ENCODE data around the gene C16orf54. TPM values are rescaled to one million over a fixed set of nuclear protein-coding genes. Genes with fewer than 3 reads are reported as not detected.
"Not testable (repeated sequence)": the region's sequence is repeated elsewhere in the genome, so short reads cannot be mapped to it uniquely, and the experiment has no call there.

The C16orf54 gene
- total and polyA plus RNA-seq, 4 experiments from 2014 or later, result 11.8 to 143 (median 97.9) TPM

GRCh38 chr16:29769507-29769906 is 23.7 kb upstream of the C16orf54 start:
- no peaks in the 10 kb centered on the region for H3K9me3 Mint-ChIP-seq
- Histone ChIP-seq H3K4me3 (ENCODE audit: low read length in 2 of 2) (no peak overlapping the region), H3K9me3 (ENCODE audit: control insufficient read depth in 1 of 2, low read length in 2 of 2) (no peaks in the 10 kb centered on the region), H3K27ac (ENCODE audit: low read depth, low read length) (no peak overlapping the region), H3K27me3 (ENCODE audit: insufficient read depth, low read length) (no peaks in the 10 kb centered on the region), H3K4me1 (ENCODE audit: insufficient read depth, low read length) (no peaks in the 10 kb centered on the region), H3K36me3 (ENCODE audit: insufficient read depth, low read length) (no peaks in the 10 kb centered on the region)
- CTCF ChIA-PET (ENCODE audit: partially characterized antibody), result interaction anchor here (1.2 to 2.1 kb wide), 3 partner anchors 10 to 69 kb away, joined by 5 read pairs; no protein-coding TSS in a partner anchor
- intact Hi-C loops (cut with micrococcal nuclease), result no loop called here
- POLR2A ChIA-PET (ENCODE audit: partially characterized antibody), result interaction anchor here (0.6 to 1.8 kb wide), 4 partner anchors 12 to 31 kb away, joined by 3 to 7 read pairs (median 5); partner anchors contain the start of gene KIF22
- peak overlapping the region in 1 of 7 donors; percentile 29 for H3K27ac Mint-ChIP-seq
- H3K36me3 Mint-ChIP-seq, result no peaks in the 10 kb centered on the region
- H3K27me3 Mint-ChIP-seq, result no peaks in the 10 kb centered on the region
- peaks cover 0 to 10% (median 2%) of the 10 kb centered on the region in 4 donors for H3K4me1 Mint-ChIP-seq
- DNase-seq, result no peak
- H3K4me3 Mint-ChIP-seq, result no peak overlapping the region

GRCh38 chr16:29767062-29767461 is 21.3 kb upstream of the C16orf54 start:
- no peak overlapping the region for H3K27ac ChIP-seq (ENCODE audit: low read depth, low read length)
- POLR2A ChIA-PET (ENCODE audit: partially characterized antibody), result interaction anchor here (0.8 to 1.4 kb wide), 2 partner anchors 13 to 29 kb away, joined by 3 to 4 read pairs; no protein-coding TSS in a partner anchor
- H3K36me3 ChIP-seq (ENCODE audit: insufficient read depth, low read length), result no peaks in the 10 kb centered on the region
- Mint-ChIP-seq H3K4me1 (peaks cover 0 to 13% (median 2%) of the 10 kb centered on the region in 4 donors), H3K36me3 (no peaks in the 10 kb centered on the region), H3K4me3 (no peak overlapping the region), H3K9me3 (no peaks in the 10 kb centered on the region), H3K27me3 (no peaks in the 10 kb centered on the region), H3K27ac (no peak overlapping the region)
- intact Hi-C loops (cut with micrococcal nuclease), result no loop called here
- DNase-seq, result no peak
- CTCF ChIA-PET (ENCODE audit: partially characterized antibody), result interaction anchor here (0.6 to 1.2 kb wide), 2 partner anchors 18 to 50 kb away, joined by 3 to 4 read pairs; no protein-coding TSS in a partner anchor
- H3K9me3 ChIP-seq (ENCODE audit: control insufficient read depth in 1 of 2, low read length in 2 of 2), result no peaks in the 10 kb centered on the region
- H3K4me3 ChIP-seq (ENCODE audit: low read length in 2 of 2), result no peak overlapping the region
- no peaks in the 10 kb centered on the region for H3K4me1 ChIP-seq (ENCODE audit: insufficient read depth, low read length)
- no peaks in the 10 kb centered on the region for H3K27me3 ChIP-seq (ENCODE audit: insufficient read depth, low read length)

GRCh38 chr16:29766571-29766970 is 20.8 kb upstream of the C16orf54 start:
- H3K36me3 Mint-ChIP-seq, result no peaks in the 10 kb centered on the region
- H3K27me3 ChIP-seq (ENCODE audit: insufficient read depth, low read length), result no peaks in the 10 kb centered on the region
- CTCF ChIA-PET (ENCODE audit: partially characterized antibody), result interaction anchor here (0.6 to 1.2 kb wide), 2 partner anchors 18 to 50 kb away, joined by 3 to 4 read pairs; no protein-coding TSS in a partner anchor
- H3K9me3 ChIP-seq (ENCODE audit: control insufficient read depth in 1 of 2, low read length in 2 of 2), result no peaks in the 10 kb centered on the region
- POLR2A ChIA-PET (ENCODE audit: partially characterized antibody), result no interaction called here
- intact Hi-C loops (cut with micrococcal nuclease), result no loop called here
- H3K4me3 Mint-ChIP-seq, result no peak overlapping the region
- no peaks in the 10 kb centered on the region for H3K4me1 ChIP-seq (ENCODE audit: insufficient read depth, low read length)
- no peak overlapping the region for H3K4me3 ChIP-seq (ENCODE audit: low read length in 2 of 2)
- DNase-seq, result no peak
- peaks cover 0 to 13% (median 2%) of the 10 kb centered on the region in 4 donors for H3K4me1 Mint-ChIP-seq
- H3K9me3 Mint-ChIP-seq, result no peaks in the 10 kb centered on the region
- H3K27me3 Mint-ChIP-seq, result no peaks in the 10 kb centered on the region
- H3K27ac ChIP-seq (ENCODE audit: low read depth, low read length), result no peak overlapping the region
- no peak overlapping the region for H3K27ac Mint-ChIP-seq
- no peaks in the 10 kb centered on the region for H3K36me3 ChIP-seq (ENCODE audit: insufficient read depth, low read length)

GRCh38 chr16:29765167-29766032 is 19.6 kb upstream of the C16orf54 start:
- Histone ChIP-seq H3K27me3 (ENCODE audit: insufficient read depth, low read length) (no peaks in the 10 kb centered on the region), H3K9me3 (ENCODE audit: control insufficient read depth in 1 of 2, low read length in 2 of 2) (no peaks in the 10 kb centered on the region), H3K36me3 (ENCODE audit: insufficient read depth, low read length) (no peaks in the 10 kb centered on the region), H3K27ac (ENCODE audit: low read depth, low read length) (no peak overlapping the region), H3K4me1 (ENCODE audit: insufficient read depth, low read length) (no peaks in the 10 kb centered on the region), H3K4me3 (ENCODE audit: low read length in 2 of 2) (no peak overlapping the region)
- ChIA-PET CTCF (ENCODE audit: partially characterized antibody) (interaction anchor here (1.0 to 1.2 kb wide), 3 partner anchors 20 to 66 kb away, joined by 3 to 4 read pairs (median 3); no protein-coding TSS in a partner anchor), POLR2A (ENCODE audit: partially characterized antibody) (no interaction called here)
- Mint-ChIP-seq H3K36me3 (no peaks in the 10 kb centered on the region), H3K9me3 (no peaks in the 10 kb centered on the region), H3K27ac (no peak overlapping the region), H3K4me3 (no peak overlapping the region), H3K27me3 (no peaks in the 10 kb centered on the region), H3K4me1 (peaks cover 0 to 13% (median 4%) of the 10 kb centered on the region in 4 donors)
- intact Hi-C loops (cut with micrococcal nuclease), result no loop called here
- DNase-seq, result no peak

- Histone ChIP-seq H3K4me1 (ENCODE audit: insufficient read depth, low read length) (no peaks in the 10 kb centered on the region), H3K27me3 (ENCODE audit: insufficient read depth, low read length) (no peaks in the 10 kb centered on the region), H3K36me3 (ENCODE audit: insufficient read depth, low read length) (no peaks in the 10 kb centered on the region), H3K9me3 (ENCODE audit: control insufficient read depth in 1 of 2, low read length in 2 of 2) (no peaks in the 10 kb centered on the region), H3K4me3 (ENCODE audit: low read length in 2 of 2) (no peak overlapping the region), H3K27ac (ENCODE audit: low read depth, low read length) (no peak overlapping the region)
- Mint-ChIP-seq H3K36me3 (no peaks in the 10 kb centered on the region), H3K27me3 (no peaks in the 10 kb centered on the region), H3K27ac (no peak overlapping the region), H3K4me3 (no peak overlapping the region), H3K9me3 (peaks cover 0 to 2% (median 0%) of the 10 kb centered on the region in 8 donors), H3K4me1 (peaks cover 6 to 19% (median 7%) of the 10 kb centered on the region in 4 donors)
- no peak for DNase-seq
- intact Hi-C loops (cut with micrococcal nuclease), result no loop called here
- ChIA-PET POLR2A (ENCODE audit: partially characterized antibody) (no interaction called here), CTCF (ENCODE audit: partially characterized antibody) (no interaction called here)
These were observed 17.5 kb upstream of the C16orf54 start for GRCh38 chr16:29763326-29763725.

- no peak for DNase-seq
- peaks cover 0 to 2% (median 0%) of the 10 kb centered on the region in 8 donors for H3K9me3 Mint-ChIP-seq
- H3K4me1 Mint-ChIP-seq, result peaks cover 11 to 28% (median 14%) of the 10 kb centered on the region in 4 donors
- Histone ChIP-seq H3K4me3 (ENCODE audit: low read length in 2 of 2) (no peak overlapping the region), H3K27me3 (ENCODE audit: insufficient read depth, low read length) (no peaks in the 10 kb centered on the region), H3K9me3 (ENCODE audit: control insufficient read depth in 1 of 2, low read length in 2 of 2) (no peaks in the 10 kb centered on the region), H3K27ac (ENCODE audit: low read depth, low read length) (no peak overlapping the region), H3K4me1 (ENCODE audit: insufficient read depth, low read length) (peaks cover 3% of the 10 kb centered on the region), H3K36me3 (ENCODE audit: insufficient read depth, low read length) (no peaks in the 10 kb centered on the region)
- no peak overlapping the region for H3K4me3 Mint-ChIP-seq
- no peaks in the 10 kb centered on the region for H3K36me3 Mint-ChIP-seq
- H3K27ac Mint-ChIP-seq, result no peak overlapping the region
- CTCF ChIA-PET (ENCODE audit: partially characterized antibody), result interaction anchor here (1.1 to 2.0 kb wide), 2 partner anchors 32 to 82 kb away, joined by 3 to 8 read pairs; no protein-coding TSS in a partner anchor
- no peaks in the 10 kb centered on the region for H3K27me3 Mint-ChIP-seq
- POLR2A ChIA-PET (ENCODE audit: partially characterized antibody), result interaction anchor here (0.8 to 1.0 kb wide), 2 partner anchors 19 to 20 kb away, joined by 3 to 4 read pairs; no protein-coding TSS in a partner anchor
- intact Hi-C loops (cut with micrococcal nuclease), result no loop called here
These were observed 16.1 kb upstream of the C16orf54 start for GRCh38 chr16:29761882-29762281.

- H3K36me3 Mint-ChIP-seq; H3K27ac ChIP-seq (ENCODE audit: low read depth, low read length); DNase-seq; H3K9me3 Mint-ChIP-seq; intact Hi-C loops (cut with micrococcal nuclease); H3K4me3 Mint-ChIP-seq; H3K4me3 ChIP-seq (ENCODE audit: low read length in 2 of 2); H3K27me3 Mint-ChIP-seq; H3K9me3 ChIP-seq (ENCODE audit: control insufficient read depth in 1 of 2, low read length in 2 of 2); H3K27me3 ChIP-seq (ENCODE audit: insufficient read depth, low read length); H3K4me1 ChIP-seq (ENCODE audit: insufficient read depth, low read length); H3K36me3 ChIP-seq (ENCODE audit: insufficient read depth, low read length); H3K27ac Mint-ChIP-seq: not testable (repeated sequence)
- ChIA-PET POLR2A (ENCODE audit: partially characterized antibody) (interaction anchor here (0.6 to 1.3 kb wide), 5 partner anchors 15 to 75 kb away, joined by 3 to 4 read pairs (median 3); partner anchors contain the start of genes C16orf54 and KIF22), CTCF (ENCODE audit: partially characterized antibody) (interaction anchor here (1.3 to 2.0 kb wide), 2 partner anchors 28 to 31 kb away, joined by 5 to 8 read pairs; no protein-coding TSS in a partner anchor)
- peaks cover 14 to 34% (median 18%) of the 10 kb centered on the region in 4 donors for H3K4me1 Mint-ChIP-seq
These were observed 15.5 kb upstream of the C16orf54 start for GRCh38 chr16:29761280-29761651.
